MCF 10A (cell line): Measurements from ENCODE around the gene PKN2. TPM values are rescaled to one million over a fixed set of nuclear protein-coding genes. Genes with fewer than 3 reads are reported as not detected.
A peak's percentile ranks its signal among the peaks of the same experiment; 100 is the strongest.

Source experiments
- BruUV-seq: library from RNA; stranded (reverse); fragments of 400-500 nt; replicated peaks from 2 replicates; lab custom pipeline; 2021; lab: Mats Ljungman, UMichigan
- CTCF ChIA-PET: fragments of 300-600 bp; sonication (Branson Sonifier 250); formaldehyde crosslinking; extraction: SDS; loops from one replicate; lab custom pipeline; 2021; ENCODE audit warnings: antibody characterized with exemption, inconsistent platforms; lab: Yijun Ruan, JAX
- POLR2A ChIA-PET: fragments of 300-600, 350-650 bp; sonication (Branson Sonifier 250); formaldehyde crosslinking; extraction: SDS; loops from one replicate; lab custom pipeline; 2020; ENCODE audit warnings: antibody characterized with exemption, inconsistent platforms; lab: Yijun Ruan, JAX
- DNase-seq: peaks from one replicate; pipeline ENCODE4 v3.0.0-alpha.2; 2018; ENCODE audit not compliant: unreplicated experiment
- H3K27ac Mint-ChIP-seq: one replicate; pipeline ENCODE4 v1.8.0; 2022; ENCODE audit warnings: mild to moderate bottlenecking, low read depth, mixed read lengths; ENCODE audit not compliant: unreplicated experiment
- H3K27me3 Mint-ChIP-seq: one replicate; pipeline ENCODE4 v1.8.0; 2022; ENCODE audit warnings: mixed read lengths; ENCODE audit not compliant: insufficient read depth, unreplicated experiment
- H3K36me3 Mint-ChIP-seq: one replicate; pipeline ENCODE4 v1.8.0; 2022; ENCODE audit warnings: mild to moderate bottlenecking, moderate library complexity, mixed read lengths; ENCODE audit not compliant: insufficient read depth, unreplicated experiment
- H3K4me1 Mint-ChIP-seq: one replicate; pipeline ENCODE4 v1.8.0; 2022; ENCODE audit warnings: mixed read lengths; ENCODE audit not compliant: insufficient read depth, unreplicated experiment
- H3K4me3 Mint-ChIP-seq: one replicate; pipeline ENCODE4 v1.8.0; 2022; ENCODE audit warnings: mild to moderate bottlenecking, moderate library complexity, mixed read lengths; ENCODE audit not compliant: unreplicated experiment
- H3K9me3 Mint-ChIP-seq: one replicate; pipeline ENCODE4 v1.8.0; 2022; ENCODE audit warnings: mixed read lengths; ENCODE audit not compliant: unreplicated experiment
- intact Hi-C: fragments of 100-400 bp; cut with micrococcal nuclease; formaldehyde crosslinking; loops from 2 replicates; pipeline ENCODE4 v1.14.1; 2022
- total RNA-seq: library from RNA; stranded (reverse); gene quantifications from 2 replicates; pipeline ENCODE4 v1.2.3, GENCODE V29; 2022
- TF ChIP-seq, protein P1 (sequence below): fragments of 200-600 bp; IDR thresholded peaks from one replicate; pipeline ENCODE4 v1.8.0; 2022; ENCODE audit warnings: antibody characterized with exemption, mild to moderate bottlenecking; ENCODE audit not compliant: unreplicated experiment

Gene PKN2
- total RNA-seq, 1 experiment from 2014 or later: 40.2 TPM

GRCh38 chr1:88727205-88727604 lies 43.1 kb downstream of the PKN2 start:
- DNase-seq: no peak
- Mint-ChIP-seq H3K36me3 (peaks cover 12% of the 10 kb centered on the region), H3K27ac (no peak overlapping the region), H3K4me3 (no peak overlapping the region), H3K9me3 (no peaks in the 10 kb centered on the region), H3K27me3 (no peaks in the 10 kb centered on the region), H3K4me1 (peaks cover 16% of the 10 kb centered on the region)
- TF ChIP-seq, protein P1, sequence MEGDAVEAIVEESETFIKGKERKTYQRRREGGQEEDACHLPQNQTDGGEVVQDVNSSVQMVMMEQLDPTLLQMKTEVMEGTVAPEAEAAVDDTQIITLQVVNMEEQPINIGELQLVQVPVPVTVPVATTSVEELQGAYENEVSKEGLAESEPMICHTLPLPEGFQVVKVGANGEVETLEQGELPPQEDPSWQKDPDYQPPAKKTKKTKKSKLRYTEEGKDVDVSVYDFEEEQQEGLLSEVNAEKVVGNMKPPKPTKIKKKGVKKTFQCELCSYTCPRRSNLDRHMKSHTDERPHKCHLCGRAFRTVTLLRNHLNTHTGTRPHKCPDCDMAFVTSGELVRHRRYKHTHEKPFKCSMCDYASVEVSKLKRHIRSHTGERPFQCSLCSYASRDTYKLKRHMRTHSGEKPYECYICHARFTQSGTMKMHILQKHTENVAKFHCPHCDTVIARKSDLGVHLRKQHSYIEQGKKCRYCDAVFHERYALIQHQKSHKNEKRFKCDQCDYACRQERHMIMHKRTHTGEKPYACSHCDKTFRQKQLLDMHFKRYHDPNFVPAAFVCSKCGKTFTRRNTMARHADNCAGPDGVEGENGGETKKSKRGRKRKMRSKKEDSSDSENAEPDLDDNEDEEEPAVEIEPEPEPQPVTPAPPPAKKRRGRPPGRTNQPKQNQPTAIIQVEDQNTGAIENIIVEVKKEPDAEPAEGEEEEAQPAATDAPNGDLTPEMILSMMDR: no peak
- intact Hi-C loops: no loop called here
- POLR2A ChIA-PET: no interaction called here
- BruUV-seq: no TSS peak
- CTCF ChIA-PET: no interaction called here

DNA sequence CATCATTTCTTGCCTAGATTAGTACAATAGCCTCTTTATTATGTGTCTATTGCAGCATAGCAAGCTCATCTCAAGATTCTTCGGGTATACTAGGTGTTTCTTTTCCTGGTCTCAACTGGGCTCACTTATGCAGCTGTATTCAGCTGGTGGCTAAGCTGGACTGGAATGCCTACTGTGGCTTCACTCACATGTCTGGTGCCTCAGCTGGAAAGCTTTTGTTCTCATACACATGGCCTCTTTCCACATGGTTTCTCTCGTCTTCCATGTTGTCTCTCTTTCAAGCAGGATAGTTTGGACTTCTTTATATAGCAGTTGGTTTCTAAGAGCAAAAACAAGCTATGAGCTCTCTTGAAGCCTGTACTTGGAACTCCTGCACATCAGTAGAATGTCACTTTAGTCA lies 45.2 kb downstream of the PKN2 start:
- TF ChIP-seq, protein P1: no peak
- Mint-ChIP-seq H3K27ac (no peak overlapping the region), H3K36me3 (peaks cover 12% of the 10 kb centered on the region), H3K4me1 (peaks cover 16% of the 10 kb centered on the region), H3K27me3 (no peaks in the 10 kb centered on the region), H3K9me3 (no peaks in the 10 kb centered on the region), H3K4me3 (no peak overlapping the region)
- no peak for DNase-seq
- no TSS peak for BruUV-seq
- CTCF ChIA-PET: interaction anchor here (0.5 to 1.6 kb wide), 4 partner anchors 25 to 226 kb away, joined by 3 to 7 read pairs (median 4); no protein-coding TSS in a partner anchor
- intact Hi-C loops: no loop called here
- POLR2A ChIA-PET: no interaction called here

GRCh38 chr1:88730132-88730675 lies 46.1 kb downstream of the PKN2 start:
- intact Hi-C loops: loop anchor here (2.0 to 10.0 kb wide), 2 partner anchors 45 to 95 kb away; partner anchors contain the start of gene PKN2

GRCh38 chr1:88730995-88731394 lies 46.9 kb downstream of the PKN2 start:
- intact Hi-C loops: loop anchor here (2.0 to 10.0 kb wide), 2 partner anchors 46 to 94 kb away; partner anchors contain the start of gene PKN2
- peak; percentile 0 for DNase-seq
- POLR2A ChIA-PET: interaction anchor here (0.5 to 2.6 kb wide), 5 partner anchors 11 to 71 kb away, joined by 3 to 33 read pairs (median 4); partner anchors contain the start of gene PKN2
- no TSS peak for BruUV-seq
- H3K4me3 Mint-ChIP-seq: peak overlapping the region; percentile 62
- peaks cover 12% of the 10 kb centered on the region for H3K36me3 Mint-ChIP-seq
- H3K27me3 Mint-ChIP-seq: no peaks in the 10 kb centered on the region
- peak overlapping the region; percentile 77 for H3K27ac Mint-ChIP-seq
- TF ChIP-seq, protein P1: no peak
- peaks cover 16% of the 10 kb centered on the region for H3K4me1 Mint-ChIP-seq
- CTCF ChIA-PET: interaction anchor here (1.1 kb wide), 1 partner anchor 47 kb away, joined by 4 read pairs; the partner anchor contains the start of gene PKN2
- peaks cover 5% of the 10 kb centered on the region for H3K9me3 Mint-ChIP-seq

More at GRCh38 chr1:88730132-88730675, 46.1 kb downstream of the PKN2 start:
- Mint-ChIP-seq H3K4me1 (peaks cover 16% of the 10 kb centered on the region), H3K4me3 (no peak overlapping the region), H3K9me3 (no peaks in the 10 kb centered on the region), H3K36me3 (peaks cover 12% of the 10 kb centered on the region), H3K27ac (peak overlapping the region; percentile 3), H3K27me3 (no peaks in the 10 kb centered on the region)
- no TSS peak for BruUV-seq
- DNase-seq: no peak
- ChIA-PET CTCF (interaction anchor here (1.1 to 1.6 kb wide), 3 partner anchors 26 to 147 kb away, joined by 4 to 7 read pairs (median 4); partner anchors contain the start of gene PKN2), POLR2A (interaction anchor here (0.7 to 2.6 kb wide), 2 partner anchors 9 to 45 kb away, joined by 3 to 33 read pairs; partner anchors contain the start of gene PKN2)
- TF ChIP-seq, protein P1: no peak
